Measurements from ENCODE around the gene TMEM253.

- no peak for TF ChIP-seq EZH2 (IDR thresholded peaks at IDR 0.05; ENCODE audit: insufficient read depth, low read length)
- TF ChIP-seq CTCF (IDR thresholded peaks at IDR 0.05; ENCODE audit: insufficient read depth, low read depth, low read length), result no peak
Measured at GRCh38 chr14:21106176-21106497, 5.3 kb downstream of the TMEM253 start.

Data from astrocyte (in vitro differentiated cells and primary cell).